Muscle layer of colon (tissue), 2 donors: ENCODE results near the gene MRGPRF.

Experiments used
- H3K27ac ChIP-seq: one replicate; pipeline ENCODE4 v1.7.0; 2013; ENCODE audit warnings: low read depth, mild to moderate bottlenecking, low read length, moderate library complexity
- H3K27me3 ChIP-seq, 2 donors: one replicate each; pipeline ENCODE4 v1.7.0; 2013; ENCODE audit warnings: low read length in 2 of 2, mild to moderate bottlenecking in 2 of 2; ENCODE audit not compliant: insufficient read depth in 2 of 2, control insufficient read depth in 1 of 2
- H3K36me3 ChIP-seq: one replicate; pipeline ENCODE4 v1.7.0; 2013; ENCODE audit warnings: mild to moderate bottlenecking, low read length; ENCODE audit not compliant: insufficient read depth
- H3K4me1 ChIP-seq: one replicate; pipeline ENCODE4 v1.7.0; 2013; ENCODE audit warnings: mild to moderate bottlenecking, low read length; ENCODE audit not compliant: insufficient read depth
- H3K4me3 ChIP-seq, 2 donors: one replicate each; pipeline ENCODE4 v1.7.0; 2013; ENCODE audit warnings: low read length in 2 of 2, low read depth in 1 of 2, mild to moderate bottlenecking in 1 of 2, moderate library complexity in 1 of 2
- H3K9ac ChIP-seq: one replicate; pipeline ENCODE4 v1.7.0; 2013; ENCODE audit warnings: low read length
- H3K9me3 ChIP-seq: one replicate; pipeline ENCODE4 v1.7.0; 2013; ENCODE audit warnings: mild to moderate bottlenecking, low read length
- donor health status: abdominal sarcoma.
- donor health status: Adenocarcinoma of cecum.

MRGPRF gene

GRCh38 chr11:68988491-68988890 is 24.6 kb downstream of the MRGPRF start:
- Histone ChIP-seq H3K27me3 (no peaks in the 10 kb centered on the region), H3K9ac (no peak overlapping the region), H3K4me3 (no peak overlapping the region), H3K27ac (no peak overlapping the region), H3K9me3 (no peaks in the 10 kb centered on the region), H3K4me1 (no peaks in the 10 kb centered on the region), H3K36me3 (no peaks in the 10 kb centered on the region)

DNA sequence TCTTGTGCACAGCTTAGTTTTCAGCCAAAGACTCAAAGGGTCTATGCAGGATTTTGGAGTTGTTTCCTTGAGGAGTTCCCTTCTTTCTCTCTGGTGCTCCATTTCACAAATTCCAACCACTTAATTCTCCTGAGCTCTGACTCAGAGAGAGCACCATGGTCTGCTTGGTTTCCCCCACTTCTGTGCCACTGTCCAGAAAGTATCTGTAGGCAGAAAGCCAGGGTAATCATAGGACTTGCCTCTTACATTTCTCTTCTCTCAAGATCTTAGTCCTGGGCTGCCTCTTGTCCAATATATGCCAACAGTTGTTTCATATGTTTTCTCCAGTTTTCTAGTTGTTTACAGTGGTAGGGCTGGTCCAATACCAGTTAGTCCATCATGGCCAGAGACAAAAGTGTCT is 25.8 kb downstream of the MRGPRF start:
- Histone ChIP-seq H3K4me1 (no peaks in the 10 kb centered on the region), H3K9ac (no peak overlapping the region), H3K27ac (no peak overlapping the region), H3K4me3 (no peak overlapping the region), H3K36me3 (no peaks in the 10 kb centered on the region), H3K9me3 (no peaks in the 10 kb centered on the region), H3K27me3 (no peaks in the 10 kb centered on the region)

GRCh38 chr11:68983801-68984200 is 29.2 kb downstream of the MRGPRF start:
- Histone ChIP-seq H3K9ac (no peak overlapping the region), H3K27me3 (no peaks in the 10 kb centered on the region), H3K4me3 (no peak overlapping the region), H3K4me1 (no peaks in the 10 kb centered on the region), H3K9me3 (no peaks in the 10 kb centered on the region), H3K36me3 (no peaks in the 10 kb centered on the region), H3K27ac (no peak overlapping the region)

- no peaks in the 10 kb centered on the region for H3K27me3 ChIP-seq
Observed at GRCh38 chr11:68982134-68982533, 30.9 kb downstream of the MRGPRF start.

GRCh38 chr11:68980776-68981065 is 32.3 kb downstream of the MRGPRF start, which contains the start of gene MRGPRD:
Gene MRGPRD, minus strand, starts transcription at chr11:68980986. Its CDS starts 0 bp downstream, at chr11:68980986.
- H3K27me3 ChIP-seq: no peaks in the 10 kb centered on the region
- no peaks in the 10 kb centered on the region for H3K9me3 ChIP-seq
- no peaks in the 10 kb centered on the region for H3K4me1 ChIP-seq
- no peak within 1 kb of the TSS for H3K4me3 ChIP-seq
- no peak within 1 kb of the TSS for H3K9ac ChIP-seq
- no peak within 1 kb of the TSS for H3K27ac ChIP-seq
- no peaks in the 10 kb centered on the region for H3K36me3 ChIP-seq

More at GRCh38 chr11:68982134-68982533, 30.9 kb downstream of the MRGPRF start:
- Histone ChIP-seq H3K4me3 (no peak overlapping the region), H3K9me3 (no peaks in the 10 kb centered on the region), H3K36me3 (no peaks in the 10 kb centered on the region), H3K4me1 (no peaks in the 10 kb centered on the region), H3K9ac (no peak overlapping the region), H3K27ac (no peak overlapping the region)

DNA sequence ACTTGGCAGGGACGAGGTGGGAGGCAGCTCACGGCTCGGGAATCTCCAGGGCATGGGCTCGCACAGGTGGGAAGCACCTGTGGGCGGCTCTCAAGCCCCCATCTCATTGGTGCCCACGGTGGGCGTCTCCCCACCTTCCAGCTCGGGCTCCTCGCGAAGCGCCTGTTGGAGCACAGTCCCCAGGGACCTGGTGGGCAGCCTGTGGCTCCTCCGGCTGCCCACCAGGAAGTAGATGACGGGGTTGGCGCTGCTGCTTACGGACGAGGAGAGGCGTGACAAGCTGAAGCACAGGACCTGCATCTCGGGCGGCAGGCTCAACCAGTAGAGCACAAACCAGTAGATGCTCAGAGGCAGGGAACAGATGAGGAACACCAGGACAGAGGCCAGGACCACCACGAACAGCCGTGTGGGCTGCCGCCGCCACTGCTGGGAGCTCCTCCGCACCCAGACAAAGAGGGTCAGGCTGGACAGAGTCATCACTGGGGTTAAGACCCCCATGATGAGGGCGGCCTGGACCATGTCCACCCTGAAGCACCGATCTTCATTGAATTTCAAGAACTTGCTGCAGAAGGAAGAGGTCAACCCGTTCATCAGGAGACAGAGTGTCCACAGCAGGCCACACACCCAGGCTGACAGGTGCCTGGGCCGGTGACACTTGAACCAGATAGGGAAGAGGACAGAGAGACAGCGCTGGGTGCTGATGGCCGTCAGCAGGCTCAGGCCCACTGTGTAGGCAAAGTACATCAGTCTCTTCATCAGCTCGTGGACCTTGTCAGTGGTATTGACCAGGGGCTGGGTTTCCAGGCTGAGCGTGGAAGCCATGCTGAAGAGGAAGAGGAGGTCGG is 32.9 kb downstream of the MRGPRF start:
- H3K27me3 ChIP-seq: no peaks in the 10 kb centered on the region
- H3K9me3 ChIP-seq: no peaks in the 10 kb centered on the region
- no peaks in the 10 kb centered on the region for H3K36me3 ChIP-seq
- no peak overlapping the region for H3K4me3 ChIP-seq
- H3K4me1 ChIP-seq: no peaks in the 10 kb centered on the region
- H3K27ac ChIP-seq: no peak overlapping the region
- no peak overlapping the region for H3K9ac ChIP-seq

DNA sequence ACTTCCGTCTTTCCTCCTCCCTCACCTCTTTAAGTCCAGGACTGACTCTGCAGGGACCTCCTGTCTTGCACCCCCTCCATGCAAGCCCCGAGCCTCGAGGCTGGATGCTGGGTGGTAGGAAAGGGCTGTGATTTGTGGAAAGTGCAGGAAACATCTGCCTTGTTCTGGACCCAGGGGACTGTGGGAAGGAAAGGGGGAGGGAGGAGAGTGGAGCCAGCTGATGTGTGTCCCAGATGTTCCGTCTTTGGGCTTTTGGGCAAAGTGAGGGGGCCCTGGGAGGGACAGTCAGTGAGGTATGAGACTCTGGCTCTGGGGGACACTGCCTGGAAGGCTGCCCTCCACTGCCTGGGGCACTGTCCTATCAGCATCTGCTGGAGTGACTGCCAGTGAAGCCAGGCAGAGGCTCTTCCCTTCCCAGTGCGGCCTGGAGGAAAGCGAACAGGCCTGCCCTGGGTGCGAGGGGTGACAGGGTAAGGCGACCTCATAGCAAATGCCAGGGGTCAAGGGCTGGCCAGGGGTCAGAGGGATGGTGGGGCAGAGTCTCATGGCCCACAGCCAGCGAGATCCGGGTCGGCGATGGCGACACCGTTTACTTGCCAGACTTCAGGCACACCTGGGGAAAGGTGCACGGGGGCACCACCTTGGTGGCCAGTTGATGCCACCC is 34.0 kb downstream of the MRGPRF start:
- H3K9me3 ChIP-seq: no peaks in the 10 kb centered on the region

GRCh38 chr11:68978626-68978930 is 34.5 kb downstream of the MRGPRF start:
- no peaks in the 10 kb centered on the region for H3K36me3 ChIP-seq
- no peak overlapping the region for H3K9ac ChIP-seq
- no peaks in the 10 kb centered on the region for H3K9me3 ChIP-seq
- H3K27me3 ChIP-seq: no peaks in the 10 kb centered on the region
- no peaks in the 10 kb centered on the region for H3K4me1 ChIP-seq
- H3K27ac ChIP-seq: no peak overlapping the region
- no peak overlapping the region for H3K4me3 ChIP-seq

More for the DNA sequence above, 34.0 kb downstream of the MRGPRF start:
- H3K36me3 ChIP-seq: no peaks in the 10 kb centered on the region
- no peak overlapping the region for H3K4me3 ChIP-seq
- no peaks in the 10 kb centered on the region for H3K27me3 ChIP-seq
- no peaks in the 10 kb centered on the region for H3K4me1 ChIP-seq
- H3K9ac ChIP-seq: no peak overlapping the region
- H3K27ac ChIP-seq: no peak overlapping the region

- Histone ChIP-seq H3K36me3 (no peaks in the 10 kb centered on the region), H3K27ac (no peak overlapping the region), H3K27me3 (no peaks in the 10 kb centered on the region), H3K4me3 (no peak overlapping the region), H3K9me3 (no peaks in the 10 kb centered on the region), H3K9ac (no peak overlapping the region), H3K4me1 (no peaks in the 10 kb centered on the region)
Observed at GRCh38 chr11:68977781-68978625, 35.0 kb downstream of the MRGPRF start.

DNA sequence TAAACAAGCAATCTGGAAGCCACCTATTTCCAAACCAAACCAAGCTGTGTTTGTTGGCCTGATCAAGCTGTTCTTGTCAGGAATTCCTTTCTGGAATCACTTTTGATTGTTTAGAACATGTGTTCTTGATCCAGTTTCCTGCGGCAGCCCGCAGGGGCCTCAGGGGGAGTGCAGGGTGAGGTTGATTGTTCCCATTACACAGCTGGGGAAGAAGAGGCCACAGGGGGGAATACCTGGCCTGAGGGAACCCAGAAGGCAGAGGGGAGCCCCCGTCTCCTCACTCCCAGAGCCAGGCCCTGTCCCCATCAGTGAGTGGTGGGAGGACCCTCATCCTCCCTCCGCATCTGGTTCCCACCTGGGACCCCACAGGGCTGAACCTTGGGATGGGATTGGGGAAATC is 36.5 kb downstream of the MRGPRF start:
- Histone ChIP-seq H3K4me1 (no peaks in the 10 kb centered on the region), H3K27ac (no peak overlapping the region), H3K9me3 (no peaks in the 10 kb centered on the region), H3K36me3 (no peaks in the 10 kb centered on the region), H3K9ac (no peak overlapping the region), H3K4me3 (no peak overlapping the region), H3K27me3 (no peaks in the 10 kb centered on the region)

GRCh38 chr11:68976095-68976494 is 37.0 kb downstream of the MRGPRF start:
- H3K36me3 ChIP-seq: no peaks in the 10 kb centered on the region
- H3K4me3 ChIP-seq: no peak overlapping the region
- no peaks in the 10 kb centered on the region for H3K9me3 ChIP-seq
- H3K9ac ChIP-seq: no peak overlapping the region
- no peak overlapping the region for H3K27ac ChIP-seq
- no peaks in the 10 kb centered on the region for H3K4me1 ChIP-seq
- no peaks in the 10 kb centered on the region for H3K27me3 ChIP-seq
